DMS 273 (cell line): ENCODE results near the gene NGFR.

Source experiments
- DNase-seq: peaks from one replicate; lab custom pipeline; 2025; ENCODE audit not compliant: unreplicated experiment; lab: John Stamatoyannopoulos, UW

NGFR gene

GRCh38 chr17:49494986-49495841 lies at the start of gene NGFR:
NGFR (plus strand) TSS chr17:49495293; CDS start chr17:49495418, 125 bp downstream.
- DNase-seq, result peak; percentile 89

GRCh38 chr17:49445591-49445990 lies 49.5 kb upstream of the NGFR start:
- DNase-seq, result no peak

GRCh38 chr17:49447628-49448302 lies 47.3 kb upstream of the NGFR start:
- no peak for DNase-seq

- DNase-seq, result no peak
These were observed 44.9 kb upstream of the NGFR start for GRCh38 chr17:49450181-49450580.

- no peak for DNase-seq
These were observed 44.4 kb upstream of the NGFR start for GRCh38 chr17:49450735-49451134.

GRCh38 chr17:49452201-49452600 lies 42.9 kb upstream of the NGFR start:
- no peak for DNase-seq

- no peak for DNase-seq
These were observed 42.4 kb upstream of the NGFR start for GRCh38 chr17:49452661-49453060.

GRCh38 chr17:49454050-49454449 lies 41.0 kb upstream of the NGFR start:
- DNase-seq, result no peak

- DNase-seq, result no peak
These were observed 39.7 kb upstream of the NGFR start for GRCh38 chr17:49455272-49455861.

- peak; percentile 22 for DNase-seq
These were observed 38.7 kb upstream of the NGFR start for GRCh38 chr17:49456183-49456965.

GRCh38 chr17:49457564-49458535 lies 37.2 kb upstream of the NGFR start:
- DNase-seq, result no peak

GRCh38 chr17:49459401-49459984 lies 35.6 kb upstream of the NGFR start:
- no peak for DNase-seq

- no peak for DNase-seq
These were observed 34.7 kb upstream of the NGFR start for GRCh38 chr17:49460401-49460800.

- DNase-seq, result no peak
These were observed 33.5 kb upstream of the NGFR start for GRCh38 chr17:49461580-49461979.

- DNase-seq, result no peak
These were observed 31.0 kb upstream of the NGFR start for GRCh38 chr17:49464049-49464448.

- no peak for DNase-seq
These were observed 29.7 kb upstream of the NGFR start for GRCh38 chr17:49465331-49465903.

GRCh38 chr17:49466436-49466835 lies 28.7 kb upstream of the NGFR start:
- no peak for DNase-seq

- DNase-seq, result no peak
These were observed 27.9 kb upstream of the NGFR start for GRCh38 chr17:49467175-49467574.

- DNase-seq, result no peak
These were observed 26.2 kb upstream of the NGFR start for GRCh38 chr17:49468811-49469385.
